Astrocyte of the spinal cord (primary cell): ENCODE results near the gene SLC17A9.

Experiments
- DNase-seq: peaks from one replicate; pipeline ENCODE4 v3.0.0; 2011; ENCODE audit warnings: low read depth, low spot score
- H3K4me3 ChIP-seq: 2 replicates; pipeline ENCODE4 v1.5.1; 2011; ENCODE audit warnings: low read depth, mild to moderate bottlenecking, low read length, moderate library complexity
- CTCF ChIP-seq: IDR thresholded peaks from 2 replicates; pipeline ENCODE4 v1.5.1; 2012; ENCODE audit warnings: low read depth, mild to moderate bottlenecking, low read length, inconsistent platforms
- in situ Hi-C: cut with HindIII; loops from 2 replicates; pipeline ENCODE4 v1.10.0; 2017; ENCODE audit warnings: low sequenced_read_pairs

Gene SLC17A9

GRCh38 chr20:62937268-62938104, 15.0 kb upstream of the SLC17A9 start:
- DNase-seq, result peak; percentile 97
- H3K4me3 ChIP-seq, result peak overlapping the region; percentile 84
- in situ Hi-C loops, result no loop called here
- TF ChIP-seq CTCF, result no peak

DNA sequence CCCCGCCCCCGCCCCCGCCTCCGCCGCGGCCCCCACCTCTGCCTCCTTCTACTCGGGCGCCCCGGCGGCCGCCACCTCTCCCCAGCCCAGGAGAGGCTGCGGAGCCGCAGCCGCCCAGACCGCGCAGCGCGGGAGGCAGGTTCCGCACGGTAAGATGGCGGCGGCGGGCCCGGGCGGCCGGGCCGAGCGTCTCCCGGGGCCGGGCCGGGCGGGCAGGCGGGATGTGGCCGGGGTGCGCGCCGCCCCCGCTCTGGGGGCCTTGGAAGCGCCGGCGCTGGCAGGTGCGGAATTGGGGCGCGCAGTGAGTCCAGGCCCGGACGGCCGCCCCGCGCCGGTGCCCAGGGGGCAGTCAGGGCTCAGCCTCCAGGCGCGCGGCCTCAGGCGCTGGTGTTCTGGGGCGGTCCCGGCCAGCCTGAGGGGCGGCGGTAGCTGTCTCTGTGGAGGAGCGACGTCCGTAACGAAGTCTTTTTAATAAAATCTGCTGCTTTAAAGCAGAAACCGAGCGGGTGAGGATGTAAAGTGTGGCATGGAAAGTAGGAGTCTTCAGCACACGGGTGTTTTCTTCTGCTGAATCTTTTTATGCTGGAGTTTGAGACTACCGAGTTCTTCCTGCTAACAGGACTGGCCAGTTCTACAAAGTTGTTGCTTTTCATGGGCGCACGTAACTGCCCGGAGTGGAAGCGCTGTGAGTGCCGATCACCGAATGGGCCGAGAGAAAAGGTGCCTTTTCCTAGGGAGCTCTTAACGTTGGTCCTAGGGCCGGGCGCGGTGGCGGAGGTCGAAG, 14.2 kb upstream of the SLC17A9 start, which contains the start of gene GID8:
Gene GID8, plus strand, starts transcription at position 43 of the 784 bp plus-strand sequence. CDS start 3,356 bp downstream, outside the sequence.
- peak; percentile 49 for DNase-seq
- H3K4me3 ChIP-seq, result peak within 1 kb of the TSS; percentile 84
- TF ChIP-seq CTCF, result no peak
- in situ Hi-C loops, result no loop called here

GRCh38 chr20:62940875-62941274, 11.6 kb upstream of the SLC17A9 start:
- no peak for TF ChIP-seq CTCF
- H3K4me3 ChIP-seq, result no peak overlapping the region
- no peak for DNase-seq
- in situ Hi-C loops, result no loop called here

- TF ChIP-seq CTCF, result no peak
- in situ Hi-C loops, result no loop called here
- H3K4me3 ChIP-seq, result no peak overlapping the region
- no peak for DNase-seq
Measured at GRCh38 chr20:62941792-62942191, 10.7 kb upstream of the SLC17A9 start.

DNA sequence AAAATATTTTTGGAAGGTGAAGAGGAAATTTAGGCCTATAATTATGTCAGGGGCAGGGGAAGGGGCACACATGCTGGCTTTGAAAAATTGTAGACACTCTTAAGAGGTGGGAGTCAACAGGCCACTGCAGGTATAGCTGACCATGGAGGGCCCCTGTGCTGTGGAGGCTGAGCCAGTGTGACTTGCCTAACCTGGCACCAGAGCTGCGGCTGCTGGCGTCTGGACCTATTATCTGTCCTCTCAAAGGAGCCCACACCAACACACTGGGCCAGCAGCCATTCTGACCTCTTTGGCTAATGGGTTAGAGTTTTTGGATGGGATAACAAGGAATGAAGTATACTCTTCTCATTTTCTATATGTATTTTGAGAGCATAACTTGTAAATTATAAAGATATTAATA, 10.1 kb upstream of the SLC17A9 start:
- TF ChIP-seq CTCF, result no peak
- DNase-seq, result no peak
- no peak overlapping the region for H3K4me3 ChIP-seq
- in situ Hi-C loops, result no loop called here

- in situ Hi-C loops, result no loop called here
- no peak for TF ChIP-seq CTCF
- no peak for DNase-seq
- no peak overlapping the region for H3K4me3 ChIP-seq
Measured at GRCh38 chr20:62943396-62943795, 9.1 kb upstream of the SLC17A9 start.
